ENCODE data around the gene MED13L.

The MED13L gene

DNA sequence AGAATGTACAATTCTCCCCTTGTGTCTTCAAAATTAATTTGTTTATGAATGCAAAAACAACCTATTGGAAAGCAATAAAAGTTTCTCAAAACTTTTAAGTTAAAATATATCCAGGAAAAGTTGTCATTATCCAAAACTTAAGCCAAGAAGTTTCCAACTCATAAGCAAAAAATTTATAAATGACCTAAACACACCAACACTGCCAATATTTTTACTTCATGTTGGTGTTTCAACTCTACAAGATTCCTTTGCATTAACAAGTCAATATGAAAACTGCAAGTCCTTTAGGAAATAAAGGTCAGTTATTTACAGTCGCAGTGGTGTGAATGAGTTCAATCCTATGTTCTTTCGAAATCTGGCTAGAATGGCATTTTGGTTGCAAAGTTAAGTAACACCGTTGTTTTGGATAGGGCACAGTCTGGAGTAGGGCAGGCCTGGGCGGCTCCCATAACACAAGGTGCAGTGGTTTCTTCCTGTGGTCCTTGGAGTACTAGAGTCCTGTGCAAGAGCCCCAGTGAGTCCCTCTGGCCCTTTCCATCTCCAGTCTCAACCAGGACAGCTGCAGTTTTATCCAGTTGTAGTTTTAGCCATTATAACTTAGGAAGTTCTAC is 151.4 kb downstream of the MED13L start:
- no peak for FAIRE-seq

GRCh38 chr12:116125084-116125483 is 152.4 kb downstream of the MED13L start:
- FAIRE-seq = no peak

DNA sequence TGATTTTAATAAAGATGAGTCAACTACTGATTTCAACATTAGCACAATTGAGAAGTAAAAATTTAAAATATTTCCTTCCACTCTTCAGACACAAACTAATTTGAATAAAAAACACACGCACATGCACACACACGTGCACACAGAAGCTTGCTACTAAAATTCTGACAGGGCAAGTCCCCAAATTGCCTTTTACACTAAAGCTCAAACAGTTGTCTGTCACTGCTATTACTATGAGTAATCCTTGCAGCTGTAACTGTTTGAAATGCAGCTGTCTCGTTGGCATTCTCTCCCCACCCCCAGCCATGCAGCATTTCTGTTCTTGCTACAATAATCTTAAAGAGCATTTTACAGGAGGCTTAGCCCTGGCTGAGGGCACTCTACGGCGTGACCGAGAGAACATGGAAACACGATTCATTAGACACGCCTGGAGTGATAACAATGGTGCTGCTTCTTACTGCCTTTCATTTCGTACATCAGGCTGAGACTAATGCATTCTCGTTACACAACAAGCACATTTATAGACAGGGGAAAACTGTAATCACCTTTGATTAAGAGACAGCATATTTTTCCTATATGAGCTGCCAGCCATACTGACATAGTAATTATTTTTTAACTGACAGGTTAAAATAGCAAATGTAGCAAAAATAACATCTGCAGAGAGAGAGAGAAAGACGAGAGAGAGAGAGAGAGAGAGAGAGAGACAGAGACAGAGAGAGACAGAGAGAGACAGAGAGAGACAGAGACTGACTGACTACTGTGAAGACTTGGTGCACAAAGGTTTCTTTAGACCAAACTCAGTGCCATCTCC is 153.8 kb downstream of the MED13L start:
- FAIRE-seq = no peak

GRCh38 chr12:116122628-116123027 is 154.9 kb downstream of the MED13L start:
- no peak for FAIRE-seq

- FAIRE-seq = no peak
Measured at GRCh38 chr12:116121453-116121871, 156.0 kb downstream of the MED13L start.

- no peak for FAIRE-seq
Measured at GRCh38 chr12:116116650-116117424, 160.7 kb downstream of the MED13L start.

DNA sequence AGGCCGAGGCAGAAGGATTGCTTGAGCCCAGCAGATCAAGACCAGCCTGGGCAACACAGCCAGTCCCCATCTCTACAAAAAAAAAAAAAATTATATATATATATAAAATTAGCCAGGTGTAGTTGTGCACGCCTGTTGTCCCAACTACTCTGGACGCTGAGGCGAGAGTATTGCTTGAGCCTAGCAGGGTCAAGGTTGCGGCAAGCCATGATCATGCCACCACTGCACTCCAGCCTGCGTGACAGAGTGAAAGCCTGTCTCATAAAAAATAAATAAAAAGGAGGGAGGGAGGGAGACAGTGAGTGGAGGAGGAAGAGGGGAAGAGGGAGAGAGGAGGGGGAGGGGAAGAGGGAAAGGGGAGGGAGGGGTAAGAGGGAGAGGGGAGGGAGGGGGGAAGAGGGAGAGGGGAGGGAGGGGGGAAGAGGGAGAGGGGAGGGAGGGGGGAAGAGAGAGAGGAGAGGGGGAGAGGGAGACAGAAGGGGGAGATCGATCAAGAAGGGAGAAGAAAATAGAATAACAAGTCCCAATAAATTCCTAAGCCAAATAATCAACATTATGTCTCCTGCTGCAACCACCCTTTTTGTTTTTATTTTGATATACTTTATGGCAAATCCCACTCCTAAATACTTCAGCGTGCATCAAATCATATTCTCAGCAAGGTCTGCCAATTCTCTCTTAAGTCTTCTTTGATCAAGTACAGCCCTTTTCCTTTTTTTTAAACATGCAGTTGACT is 163.9 kb downstream of the MED13L start:
- no peak for FAIRE-seq

- FAIRE-seq = no peak
Measured at GRCh38 chr12:116106870-116107269, 170.6 kb downstream of the MED13L start.

DNA sequence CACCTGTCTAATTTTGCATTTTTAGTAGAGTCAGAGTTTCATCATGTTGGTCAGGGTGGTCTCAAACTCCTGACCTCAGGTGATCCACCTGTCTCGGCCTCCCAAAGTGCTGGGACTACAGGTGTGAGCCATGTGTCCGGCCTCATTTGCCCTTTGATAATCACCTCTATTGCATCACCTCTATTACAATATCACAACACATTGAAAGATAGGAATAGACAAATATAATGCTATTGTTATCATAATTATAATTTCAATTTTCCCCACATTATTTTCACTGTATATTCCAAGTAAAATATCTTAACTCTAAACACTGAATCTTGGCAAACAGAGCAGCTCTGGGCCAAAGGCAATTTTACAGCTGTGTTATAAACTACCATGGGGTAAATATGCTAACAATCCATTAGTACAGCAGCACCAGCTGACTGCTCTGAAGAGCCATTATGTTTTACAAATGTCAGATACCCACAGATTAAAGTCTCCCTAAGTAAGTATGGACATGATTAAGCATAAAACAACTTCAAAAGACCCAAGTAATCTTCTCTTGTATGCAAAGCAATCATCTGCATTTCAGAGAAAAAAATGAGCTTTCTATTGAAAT is 173.2 kb downstream of the MED13L start:
- no peak for FAIRE-seq

- FAIRE-seq = no peak
Measured at GRCh38 chr12:116101991-116102390, 175.5 kb downstream of the MED13L start.

DNA sequence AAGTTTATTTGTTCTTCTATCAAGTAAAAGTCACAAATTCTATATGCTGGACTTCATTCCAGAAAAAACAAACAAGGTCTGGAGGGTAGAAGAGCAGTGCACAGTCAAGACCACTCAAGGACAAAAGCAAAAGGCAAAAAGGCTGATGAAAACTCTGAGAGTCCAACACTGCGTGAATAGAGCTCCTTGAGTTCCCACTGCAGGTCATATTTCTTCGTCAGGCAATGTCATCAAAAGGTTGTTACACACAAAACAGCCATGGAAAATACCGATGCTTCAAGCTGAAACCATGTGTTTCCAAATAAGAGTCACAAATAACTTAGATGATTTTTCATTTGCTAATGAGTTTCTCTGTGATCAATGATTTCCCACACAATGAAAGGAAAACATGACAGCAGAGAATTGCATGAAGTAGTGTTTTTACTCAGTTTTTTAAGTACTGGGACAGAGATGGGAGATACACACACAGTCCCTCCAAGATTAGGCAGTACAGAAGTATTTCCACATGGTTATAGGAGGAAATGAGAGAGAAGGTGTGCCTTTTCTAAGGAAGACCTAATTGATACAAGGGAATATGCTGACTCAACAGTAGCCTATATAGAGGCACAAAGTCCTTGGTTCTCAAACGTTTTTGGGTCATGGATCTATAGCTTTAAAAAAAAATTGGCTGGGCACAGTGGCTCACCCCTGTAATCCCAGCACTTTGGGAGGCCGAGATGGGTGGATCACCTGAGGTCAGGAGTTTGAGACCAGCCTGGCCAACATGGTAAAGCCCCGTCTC is 177.7 kb downstream of the MED13L start:
- no peak for FAIRE-seq

- no peak for FAIRE-seq
Measured at GRCh38 chr12:116096874-116097273, 180.6 kb downstream of the MED13L start.

- FAIRE-seq = no peak
Measured at GRCh38 chr12:116094475-116094874, 183.0 kb downstream of the MED13L start.

DNA sequence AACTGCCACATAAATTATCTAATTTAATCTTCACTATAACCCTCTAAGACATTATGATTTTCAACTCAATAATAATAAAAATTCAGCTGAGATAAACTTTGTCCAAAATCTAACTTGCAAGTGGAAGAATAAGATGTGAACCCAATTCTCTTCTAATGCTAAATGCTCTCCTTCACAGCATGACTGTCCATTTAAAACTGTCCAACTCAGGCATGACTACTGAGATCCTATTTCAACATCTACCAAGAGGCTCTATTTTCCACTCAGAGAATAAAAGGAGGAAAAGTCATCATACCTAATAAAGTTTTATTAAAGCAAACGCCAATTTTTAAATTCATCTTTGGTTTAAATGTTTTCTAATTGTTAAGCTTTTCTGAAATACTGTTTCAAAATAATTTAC is 183.6 kb downstream of the MED13L start:
- no peak for FAIRE-seq

DNA sequence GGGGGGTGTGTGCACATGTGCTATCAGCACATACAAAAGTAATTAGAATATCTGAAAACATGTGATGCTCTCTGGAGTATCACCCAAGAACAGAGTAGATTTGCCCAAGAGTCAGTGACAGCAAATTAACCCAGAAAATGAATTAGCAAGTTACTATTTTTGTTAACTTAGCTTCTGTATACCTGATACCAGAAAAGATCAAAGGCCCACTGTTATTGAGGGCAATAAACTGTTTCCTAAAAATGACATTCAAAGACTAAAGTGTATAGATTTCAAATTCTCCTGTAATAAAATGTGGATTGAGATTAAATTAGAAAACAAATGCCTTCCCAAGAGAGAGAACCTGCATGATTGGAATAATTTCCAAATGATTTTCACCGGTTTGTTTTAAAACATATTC is 184.7 kb downstream of the MED13L start:
- FAIRE-seq = no peak

- no peak for FAIRE-seq
Measured at GRCh38 chr12:116092162-116092561, 185.3 kb downstream of the MED13L start.

- no peak for FAIRE-seq
Measured at GRCh38 chr12:116091579-116091978, 185.9 kb downstream of the MED13L start.

DNA sequence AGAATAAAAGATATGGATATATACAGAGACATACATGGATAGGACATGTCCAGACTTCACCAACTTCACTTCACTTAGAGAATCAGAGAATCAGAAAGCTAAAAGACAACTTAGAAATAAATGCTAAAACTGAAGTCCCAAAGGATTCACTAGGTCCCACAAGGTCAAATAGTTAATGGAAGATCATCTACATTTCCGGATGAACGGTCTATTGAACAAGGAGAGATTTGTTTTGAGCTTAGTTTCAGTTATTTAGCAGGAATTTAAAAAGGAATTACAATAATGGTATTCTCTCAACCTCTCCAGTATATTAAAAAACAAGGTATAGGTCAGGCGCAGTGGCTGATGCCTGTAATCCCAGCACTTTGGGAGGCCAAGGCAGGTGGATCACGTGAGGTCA is 187.0 kb downstream of the MED13L start:
- FAIRE-seq = no peak

DNA sequence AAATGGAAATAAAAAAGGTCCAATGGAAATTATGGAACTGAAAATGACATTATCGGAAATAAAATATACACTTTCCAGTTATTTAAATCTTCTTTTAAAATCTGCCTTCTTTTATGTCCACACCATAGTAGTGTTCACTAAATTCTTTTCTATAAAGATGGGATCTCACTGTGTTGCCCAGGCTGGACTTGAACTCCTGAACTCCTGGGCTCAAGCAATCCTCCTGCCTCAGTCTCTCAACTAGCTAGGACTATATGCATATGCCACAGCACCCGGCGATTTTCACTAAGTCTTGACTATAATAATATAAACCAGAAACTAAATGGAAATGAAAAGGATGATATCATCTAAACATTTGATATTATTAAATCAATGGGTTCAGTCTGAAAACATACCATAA is 188.4 kb downstream of the MED13L start:
- FAIRE-seq = no peak

GRCh38 chr12:116087962-116088361 is 189.5 kb downstream of the MED13L start:
- no peak for FAIRE-seq

- no peak for FAIRE-seq
Measured at GRCh38 chr12:116087399-116087798, 190.1 kb downstream of the MED13L start.

- FAIRE-seq = no peak
Measured at GRCh38 chr12:116080415-116080814, 197.1 kb downstream of the MED13L start.
